Measurements from ENCODE around the gene TXNDC17. TPM values are rescaled to one million over a fixed set of nuclear protein-coding genes. Genes with fewer than 3 reads are reported as not detected.

The TXNDC17 gene
- total and polyA plus RNA-seq, 9 of the 15 experiments (the other 6 are each of a cell fraction or from before 2014, with no cell fraction given), result 108 to 759 (median 179) TPM

- 0 out of 2 replicates have a peak, but pooled peaks have one; percentile 54 for TF ChIP-seq LCOR (CRISPR knock-in tag; IDR thresholded peaks at IDR 0.05)
- no peak for TF ChIP-seq BCL6 (CRISPR knock-in tag; IDR thresholded peaks at IDR 0.05)
- no peak for TF ChIP-seq ZNF436 (CRISPR knock-in tag; IDR thresholded peaks at IDR 0.05)
- TF ChIP-seq ZFP30 (CRISPR knock-in tag; IDR thresholded peaks at IDR 0.05; ENCODE audit: borderline replicate concordance), result no peak
- TF ChIP-seq ETV6 (IDR thresholded peaks at IDR 0.05; ENCODE audit: borderline replicate concordance in 1 of 2, low read depth in 2 of 2, low read length in 1 of 2), result no peak
- no peak for TF ChIP-seq ETV6 (CRISPR knock-in tag; IDR thresholded peaks at IDR 0.05; ENCODE audit: borderline replicate concordance)
- no peak for TF ChIP-seq BRCA1 (IDR thresholded peaks at IDR 0.05)
- TF ChIP-seq BRCA1 (CRISPR knock-in tag; IDR thresholded peaks at IDR 0.05), result no peak
- 0 out of 2 replicates have a peak, but pooled peaks have one; percentile 38 for TF ChIP-seq RUNX1 (IDR thresholded peaks at IDR 0.05; ENCODE audit: low read depth)
- no peak for TF ChIP-seq NCOA4 (IDR thresholded peaks at IDR 0.05; ENCODE audit: partially characterized antibody)
- TF ChIP-seq, protein P1, sequence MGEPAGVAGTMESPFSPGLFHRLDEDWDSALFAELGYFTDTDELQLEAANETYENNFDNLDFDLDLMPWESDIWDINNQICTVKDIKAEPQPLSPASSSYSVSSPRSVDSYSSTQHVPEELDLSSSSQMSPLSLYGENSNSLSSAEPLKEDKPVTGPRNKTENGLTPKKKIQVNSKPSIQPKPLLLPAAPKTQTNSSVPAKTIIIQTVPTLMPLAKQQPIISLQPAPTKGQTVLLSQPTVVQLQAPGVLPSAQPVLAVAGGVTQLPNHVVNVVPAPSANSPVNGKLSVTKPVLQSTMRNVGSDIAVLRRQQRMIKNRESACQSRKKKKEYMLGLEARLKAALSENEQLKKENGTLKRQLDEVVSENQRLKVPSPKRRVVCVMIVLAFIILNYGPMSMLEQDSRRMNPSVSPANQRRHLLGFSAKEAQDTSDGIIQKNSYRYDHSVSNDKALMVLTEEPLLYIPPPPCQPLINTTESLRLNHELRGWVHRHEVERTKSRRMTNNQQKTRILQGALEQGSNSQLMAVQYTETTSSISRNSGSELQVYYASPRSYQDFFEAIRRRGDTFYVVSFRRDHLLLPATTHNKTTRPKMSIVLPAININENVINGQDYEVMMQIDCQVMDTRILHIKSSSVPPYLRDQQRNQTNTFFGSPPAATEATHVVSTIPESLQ (CRISPR knock-in tag; IDR thresholded peaks at IDR 0.05), result no peak
- TF ChIP-seq KAT2B (IDR thresholded peaks at IDR 0.05; ENCODE audit: low read depth, low read length), result no peak
- TF ChIP-seq, protein P2, sequence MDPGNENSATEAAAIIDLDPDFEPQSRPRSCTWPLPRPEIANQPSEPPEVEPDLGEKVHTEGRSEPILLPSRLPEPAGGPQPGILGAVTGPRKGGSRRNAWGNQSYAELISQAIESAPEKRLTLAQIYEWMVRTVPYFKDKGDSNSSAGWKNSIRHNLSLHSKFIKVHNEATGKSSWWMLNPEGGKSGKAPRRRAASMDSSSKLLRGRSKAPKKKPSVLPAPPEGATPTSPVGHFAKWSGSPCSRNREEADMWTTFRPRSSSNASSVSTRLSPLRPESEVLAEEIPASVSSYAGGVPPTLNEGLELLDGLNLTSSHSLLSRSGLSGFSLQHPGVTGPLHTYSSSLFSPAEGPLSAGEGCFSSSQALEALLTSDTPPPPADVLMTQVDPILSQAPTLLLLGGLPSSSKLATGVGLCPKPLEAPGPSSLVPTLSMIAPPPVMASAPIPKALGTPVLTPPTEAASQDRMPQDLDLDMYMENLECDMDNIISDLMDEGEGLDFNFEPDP (CRISPR knock-in tag; IDR thresholded peaks at IDR 0.05), result no peak
- no peak for TF ChIP-seq ZBED1 (IDR thresholded peaks at IDR 0.05)
- no peak for TF ChIP-seq THRAP3 (IDR thresholded peaks at IDR 0.05; ENCODE audit: borderline replicate concordance)
- no peak for TF ChIP-seq WHSC1 (IDR thresholded peaks at IDR 0.05; ENCODE audit: low read length)
- TF ChIP-seq, protein P3, sequence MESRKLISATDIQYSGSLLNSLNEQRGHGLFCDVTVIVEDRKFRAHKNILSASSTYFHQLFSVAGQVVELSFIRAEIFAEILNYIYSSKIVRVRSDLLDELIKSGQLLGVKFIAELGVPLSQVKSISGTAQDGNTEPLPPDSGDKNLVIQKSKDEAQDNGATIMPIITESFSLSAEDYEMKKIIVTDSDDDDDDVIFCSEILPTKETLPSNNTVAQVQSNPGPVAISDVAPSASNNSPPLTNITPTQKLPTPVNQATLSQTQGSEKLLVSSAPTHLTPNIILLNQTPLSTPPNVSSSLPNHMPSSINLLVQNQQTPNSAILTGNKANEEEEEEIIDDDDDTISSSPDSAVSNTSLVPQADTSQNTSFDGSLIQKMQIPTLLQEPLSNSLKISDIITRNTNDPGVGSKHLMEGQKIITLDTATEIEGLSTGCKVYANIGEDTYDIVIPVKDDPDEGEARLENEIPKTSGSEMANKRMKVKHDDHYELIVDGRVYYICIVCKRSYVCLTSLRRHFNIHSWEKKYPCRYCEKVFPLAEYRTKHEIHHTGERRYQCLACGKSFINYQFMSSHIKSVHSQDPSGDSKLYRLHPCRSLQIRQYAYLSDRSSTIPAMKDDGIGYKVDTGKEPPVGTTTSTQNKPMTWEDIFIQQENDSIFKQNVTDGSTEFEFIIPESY (CRISPR knock-in tag; IDR thresholded peaks at IDR 0.05), result no peak
- TF ChIP-seq XRCC5 (IDR thresholded peaks at IDR 0.05; ENCODE audit: low read depth, low read length), result no peak
- 0 out of 2 replicates have a peak, but pooled peaks have one; percentile 30 for TF ChIP-seq ZBTB7A (IDR thresholded peaks at IDR 0.05; ENCODE audit: borderline replicate concordance, control insufficient read depth, low read depth, low read length)
- TF ChIP-seq ZNF282 (CRISPR knock-in tag; IDR thresholded peaks at IDR 0.05), result no peak
- no peak for TF ChIP-seq NR2C2 (CRISPR knock-in tag; IDR thresholded peaks at IDR 0.05)
- TF ChIP-seq NR2C2 (tag; IDR thresholded peaks at IDR 0.05), result no peak; the same call in 1 of the 2 replicates
These were observed at the start of gene TXNDC17, which contains the start of gene KIAA0753 (continued) for GRCh38 chr17:6640536-6641246.

Measured in K562 (cell line).